ENCODE results near the gene USP13. TPM values are rescaled to one million over a fixed set of nuclear protein-coding genes. Genes with fewer than 3 reads are reported as not detected.

The USP13 gene
- total RNA-seq, 4 donors from 2014 or later, result 1.6 to 12.4 (median 5.7) TPM

DNA sequence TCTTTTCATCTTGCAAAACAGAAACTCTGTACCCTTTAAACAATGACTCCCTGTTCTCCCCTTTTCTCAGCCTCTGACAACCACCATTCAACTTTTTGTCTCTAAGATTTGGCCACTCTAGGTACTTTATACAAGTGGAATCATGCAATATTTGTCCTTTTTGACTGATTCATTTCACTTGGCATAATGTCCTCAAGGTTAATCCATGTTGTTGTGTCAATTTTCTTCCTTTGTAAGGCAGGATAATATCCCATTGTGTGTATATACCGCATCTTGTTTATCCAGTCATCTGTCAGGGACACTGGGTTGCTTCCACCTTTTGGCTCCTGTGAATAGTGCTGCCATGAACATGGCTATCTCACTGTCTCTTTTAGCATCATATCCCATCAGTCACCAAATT, 10.3 kb downstream of the USP13 start:
- Histone ChIP-seq H3K4me1 (no peaks in the 10 kb centered on the region), H3K4me3 (no peak overlapping the region), H3K36me3 (no peaks in the 10 kb centered on the region), H3K9me3 (no peaks in the 10 kb centered on the region), H3K27me3 (no peaks in the 10 kb centered on the region), H3K27ac (no peak overlapping the region)
- no peak for DNase-seq
- TF ChIP-seq, protein P1, sequence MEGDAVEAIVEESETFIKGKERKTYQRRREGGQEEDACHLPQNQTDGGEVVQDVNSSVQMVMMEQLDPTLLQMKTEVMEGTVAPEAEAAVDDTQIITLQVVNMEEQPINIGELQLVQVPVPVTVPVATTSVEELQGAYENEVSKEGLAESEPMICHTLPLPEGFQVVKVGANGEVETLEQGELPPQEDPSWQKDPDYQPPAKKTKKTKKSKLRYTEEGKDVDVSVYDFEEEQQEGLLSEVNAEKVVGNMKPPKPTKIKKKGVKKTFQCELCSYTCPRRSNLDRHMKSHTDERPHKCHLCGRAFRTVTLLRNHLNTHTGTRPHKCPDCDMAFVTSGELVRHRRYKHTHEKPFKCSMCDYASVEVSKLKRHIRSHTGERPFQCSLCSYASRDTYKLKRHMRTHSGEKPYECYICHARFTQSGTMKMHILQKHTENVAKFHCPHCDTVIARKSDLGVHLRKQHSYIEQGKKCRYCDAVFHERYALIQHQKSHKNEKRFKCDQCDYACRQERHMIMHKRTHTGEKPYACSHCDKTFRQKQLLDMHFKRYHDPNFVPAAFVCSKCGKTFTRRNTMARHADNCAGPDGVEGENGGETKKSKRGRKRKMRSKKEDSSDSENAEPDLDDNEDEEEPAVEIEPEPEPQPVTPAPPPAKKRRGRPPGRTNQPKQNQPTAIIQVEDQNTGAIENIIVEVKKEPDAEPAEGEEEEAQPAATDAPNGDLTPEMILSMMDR (IDR thresholded peaks at IDR 0.05), result no peak
- no peak for TF ChIP-seq POLR2A (IDR thresholded peaks at IDR 0.05)

DNA sequence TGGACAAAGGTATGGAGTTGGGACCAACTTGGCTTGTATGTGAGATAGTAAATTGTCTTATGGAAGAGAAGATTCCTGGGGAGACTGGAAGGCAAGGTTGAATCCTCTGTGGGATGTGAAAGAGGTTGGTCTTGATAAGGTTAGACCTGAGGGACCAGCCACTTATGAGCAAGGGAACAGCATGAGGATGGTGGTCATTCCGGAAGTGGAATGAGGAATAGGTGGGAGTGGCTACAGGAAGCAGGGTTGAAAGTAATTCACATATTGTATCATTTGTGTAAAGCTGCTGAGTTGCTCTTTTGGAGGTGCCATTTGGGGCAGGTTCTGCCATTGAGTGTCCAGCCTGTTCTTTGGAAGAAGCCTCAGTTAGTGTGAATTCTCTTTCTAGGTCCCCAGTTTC, 13.2 kb downstream of the USP13 start:
- TF ChIP-seq POLR2A (IDR thresholded peaks at IDR 0.05), result no peak
- TF ChIP-seq, protein P1 (IDR thresholded peaks at IDR 0.05), result no peak
- no peaks in the 10 kb centered on the region for H3K9me3 ChIP-seq
- H3K4me1 ChIP-seq, result no peaks in the 10 kb centered on the region
- DNase-seq, result no peak
- H3K27ac ChIP-seq, result no peak overlapping the region
- H3K4me3 ChIP-seq, result no peak overlapping the region
- no peaks in the 10 kb centered on the region for H3K36me3 ChIP-seq
- H3K27me3 ChIP-seq, result no peaks in the 10 kb centered on the region

DNA sequence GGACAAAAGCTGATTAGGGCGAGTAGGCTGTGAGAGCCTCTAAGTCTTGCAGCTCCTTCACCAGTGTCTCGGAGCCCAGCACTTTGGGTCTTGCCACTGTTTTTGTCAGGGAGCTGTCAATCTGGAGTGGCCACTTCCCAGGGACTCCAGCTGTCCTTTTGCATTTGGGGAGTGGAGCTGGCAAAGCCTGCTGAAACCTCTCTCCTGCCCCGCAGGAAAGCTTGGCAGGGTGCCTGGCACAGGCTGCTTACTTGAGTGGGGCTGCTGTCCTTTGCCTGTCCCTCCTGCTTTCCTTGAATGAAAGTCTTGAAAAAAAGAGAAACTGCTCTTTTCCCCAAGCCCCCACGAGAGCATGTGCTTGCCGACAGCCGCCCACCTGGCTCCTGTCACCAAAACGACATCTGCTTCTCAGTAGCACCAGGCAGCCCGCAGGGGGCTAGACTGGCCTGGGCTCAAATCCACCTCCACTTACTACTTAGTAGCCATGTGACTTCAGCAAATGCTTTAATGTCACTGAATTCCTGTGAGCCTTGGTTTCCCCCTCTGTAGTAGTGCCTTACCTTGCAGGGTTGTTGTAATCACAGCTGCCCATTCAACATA, 13.7 kb downstream of the USP13 start:
- TF ChIP-seq, protein P1 (IDR thresholded peaks at IDR 0.05), result no peak
- no peak for TF ChIP-seq POLR2A (IDR thresholded peaks at IDR 0.05)
- H3K27me3 ChIP-seq, result no peaks in the 10 kb centered on the region
- no peak overlapping the region for H3K27ac ChIP-seq
- no peak for DNase-seq
- H3K36me3 ChIP-seq, result no peaks in the 10 kb centered on the region
- no peak overlapping the region for H3K4me3 ChIP-seq
- H3K4me1 ChIP-seq, result no peaks in the 10 kb centered on the region
- H3K9me3 ChIP-seq, result no peaks in the 10 kb centered on the region

DNA sequence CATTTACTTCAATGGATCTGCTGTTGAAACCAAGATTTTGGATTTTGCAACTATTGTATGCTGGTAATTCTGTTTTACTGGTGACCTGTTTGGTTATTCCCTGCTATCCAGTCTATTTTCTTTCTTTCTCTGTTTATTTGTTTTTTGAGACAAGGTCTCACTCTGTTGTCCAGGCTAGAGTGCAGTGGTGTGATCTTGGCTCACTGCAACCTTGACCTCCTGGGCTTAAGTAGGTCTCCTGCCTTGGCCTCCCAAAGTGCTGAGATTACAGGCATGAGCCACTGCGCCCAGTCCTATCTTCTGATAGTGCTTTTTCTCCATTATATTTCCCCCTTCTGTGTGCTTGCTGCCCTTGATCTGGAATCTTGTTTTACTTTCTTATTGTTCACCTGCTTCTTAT, 15.6 kb downstream of the USP13 start:
- TF ChIP-seq, protein P1 (IDR thresholded peaks at IDR 0.05), result no peak
- TF ChIP-seq POLR2A (IDR thresholded peaks at IDR 0.05), result no peak
- Histone ChIP-seq H3K9me3 (no peaks in the 10 kb centered on the region), H3K4me3 (no peak overlapping the region), H3K36me3 (no peaks in the 10 kb centered on the region), H3K27ac (no peak overlapping the region), H3K27me3 (no peaks in the 10 kb centered on the region), H3K4me1 (no peaks in the 10 kb centered on the region)
- DNase-seq, result no peak

DNA sequence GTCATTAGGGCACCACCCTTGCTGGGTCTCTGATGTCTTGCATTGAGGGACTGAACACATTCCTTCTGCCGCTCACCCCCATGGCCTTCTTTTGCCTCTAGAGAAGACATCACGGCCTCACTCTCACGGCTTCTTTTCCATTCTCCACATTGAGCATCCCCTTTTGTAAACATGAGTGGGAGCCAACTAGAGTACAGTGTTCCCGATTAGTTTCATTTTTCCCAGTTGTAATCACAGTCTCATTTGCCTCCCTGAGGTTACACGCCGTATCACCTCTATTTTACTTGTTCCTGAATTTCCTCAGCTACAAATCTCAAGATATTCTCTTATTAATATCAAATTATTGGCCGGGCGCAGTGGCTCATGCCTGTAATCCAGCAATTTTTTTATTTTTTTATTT, 17.5 kb downstream of the USP13 start:
- H3K27me3 ChIP-seq, result no peaks in the 10 kb centered on the region
- H3K9me3 ChIP-seq, result no peaks in the 10 kb centered on the region
- H3K27ac ChIP-seq, result no peak overlapping the region
- no peak for DNase-seq
- no peaks in the 10 kb centered on the region for H3K4me1 ChIP-seq
- no peaks in the 10 kb centered on the region for H3K36me3 ChIP-seq
- no peak overlapping the region for H3K4me3 ChIP-seq
- TF ChIP-seq, protein P1 (IDR thresholded peaks at IDR 0.05), result no peak
- no peak for TF ChIP-seq POLR2A (IDR thresholded peaks at IDR 0.05)

DNA sequence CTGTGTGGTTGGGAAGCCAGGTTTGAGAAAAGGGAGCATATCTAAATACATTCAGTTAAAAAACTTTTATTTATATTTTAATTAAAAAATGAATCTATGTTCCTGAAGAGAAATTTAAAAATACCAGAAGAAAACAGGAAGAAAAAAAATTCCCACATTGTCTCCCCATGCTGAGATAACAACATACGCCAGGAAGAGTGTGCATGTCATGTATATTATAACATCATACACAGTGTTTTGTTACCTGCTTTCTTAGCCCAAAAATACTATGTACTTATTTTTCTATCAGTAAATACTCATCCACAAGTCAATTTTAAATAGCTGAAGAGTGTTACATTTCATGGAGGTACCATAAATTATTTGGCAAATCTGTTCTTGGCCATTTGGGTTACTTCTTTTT, 18.5 kb downstream of the USP13 start:
- no peak for TF ChIP-seq POLR2A (IDR thresholded peaks at IDR 0.05)
- TF ChIP-seq, protein P1 (IDR thresholded peaks at IDR 0.05), result no peak
- no peak for DNase-seq
- H3K9me3 ChIP-seq, result no peaks in the 10 kb centered on the region
- H3K27me3 ChIP-seq, result no peaks in the 10 kb centered on the region
- H3K27ac ChIP-seq, result no peak overlapping the region
- no peak overlapping the region for H3K4me3 ChIP-seq
- no peaks in the 10 kb centered on the region for H3K4me1 ChIP-seq
- no peaks in the 10 kb centered on the region for H3K36me3 ChIP-seq

Data from Peyer's patch (tissue), 4 donors.